Esophagus muscularis mucosa (tissue), 4 donors: ENCODE measurements around the gene ACTL7A. TPM values are rescaled to one million over a fixed set of nuclear protein-coding genes. Genes with fewer than 3 reads are reported as not detected.
"Not testable (repeated sequence)": the region's sequence is repeated elsewhere in the genome, so short reads cannot be mapped to it uniquely, and the experiment has no call there.

ENCODE experiments used
- DNase-seq: peaks from one replicate; pipeline ENCODE4 v3.0.0-alpha.2; 2017; ENCODE audit errors: extremely low spot score
- H3K27ac ChIP-seq, 4 donors: fragments of 200-600 bp; sonication (generic); replicated peaks in 1 of 4; 1 replicate in 3 of 4; 2 replicates in 1 of 4; pipeline ENCODE4 v1.5.1; 2016 to 2019; ENCODE audit warnings: mild to moderate bottlenecking in 1 of 4
- H3K27me3 ChIP-seq, 4 donors: fragments of 200-600 bp; sonication (generic); one replicate each; pipeline versions ENCODE4 v1.5.1 to v1.6.0; 2016 to 2019
- H3K36me3 ChIP-seq, 4 donors: fragments of 200-600 bp; sonication (generic); one replicate each; pipeline ENCODE4 v1.5.1; 2016 to 2019
- H3K4me1 ChIP-seq, 4 donors: fragments of 200-600 bp; sonication (generic); one replicate each; pipeline ENCODE4 v1.5.1; 2016 to 2019
- H3K4me3 ChIP-seq, 4 donors: fragments of 200-600 bp; sonication (generic); 1 replicate in 2 of 4; 2 replicates in 2 of 4; pipeline ENCODE4 v1.5.1; 2016 to 2019; ENCODE audit warnings: mild to moderate bottlenecking in 4 of 4, moderate library complexity in 1 of 4
- H3K9me3 ChIP-seq, 4 donors: fragments of 200-600 bp; sonication (generic); 1 replicate in 3 of 4; 2 replicates in 1 of 4; pipeline ENCODE4 v1.5.1; 2016 to 2019
- EP300 ChIP-seq: sonication (generic); formaldehyde crosslinking; IDR thresholded peaks from one replicate; pipeline ENCODE4 v1.6.1; 2017; ENCODE audit warnings: antibody characterized with exemption
- POLR2A ChIP-seq: fragments of 450-650 bp; IDR thresholded peaks from one replicate; pipeline ENCODE4 v1.6.1; 2017; ENCODE audit warnings: antibody characterized with exemption, moderate library complexity, mild to moderate bottlenecking, low read depth
- POLR2AphosphoS5 ChIP-seq, 2 donors: sonication (generic); formaldehyde crosslinking; IDR thresholded peaks; one replicate each; pipeline ENCODE4 v1.6.1; 2017; ENCODE audit warnings: antibody characterized with exemption in 2 of 2
- WGBS: methylation state at CpG from one replicate; pipeline ENCODE4 v1.1.5; 2018; 5-methylcytosine and 5-hydroxymethylcytosine counted together
- intact Hi-C: fragments of 100-400 bp; cut with DNase I; formaldehyde crosslinking; loops from one replicate; pipeline ENCODE4 v1.15.1; 2023
- total RNA-seq, 4 donors: library from RNA; depleted of rRNA; stranded (reverse); fragments of >200 nt; gene quantifications; one replicate each; pipeline versions ENCODE4 v1.1.0 to v1.2.1, GENCODE V29; 2016
- TF ChIP-seq, protein P1 (sequence below), 3 experiments: fragments of 200-600 bp in 2 of 3; fragments of 450-650 bp in 1 of 3; sonication (generic) in 2 of 3; IDR thresholded peaks; one replicate each; pipeline ENCODE4 v1.5.1; 2017 to 2019; ENCODE audit warnings: antibody characterized with exemption in 3 of 3, mild to moderate bottlenecking in 2 of 3, moderate library complexity in 1 of 3

Gene ACTL7A
- total RNA-seq, 4 donors from 2014 or later, result not detected

DNA sequence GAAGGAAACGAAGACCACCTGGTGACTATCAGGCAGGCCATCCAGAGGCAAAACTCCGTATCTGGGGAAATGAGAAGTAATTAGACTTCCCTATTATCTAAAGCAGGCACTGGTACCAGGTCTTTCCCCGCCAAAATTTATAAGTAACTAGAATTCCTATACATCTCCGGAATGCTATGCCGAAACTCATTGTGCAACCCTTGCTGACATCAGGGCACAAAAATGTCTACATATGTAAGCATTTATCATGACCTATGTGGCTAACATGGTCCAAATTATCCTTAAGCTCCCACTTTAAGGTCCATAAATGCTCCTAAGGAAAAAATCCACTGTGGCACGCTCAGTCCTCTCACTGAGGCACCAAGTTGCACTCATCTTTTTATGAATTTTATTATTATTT lies 24.0 kb upstream of the ACTL7A start:
- Histone ChIP-seq H3K9me3 (no peaks in the 10 kb centered on the region), H3K4me3 (no peak overlapping the region)
- WGBS, result 79% methylated on average over 6 of the region's 6 CpGs

GRCh38 chr9:108839561-108839960 lies 22.5 kb upstream of the ACTL7A start:
- H3K4me1 ChIP-seq, H3K27ac ChIP-seq, H3K36me3 ChIP-seq, H3K9me3 ChIP-seq, intact Hi-C loops, H3K4me3 ChIP-seq, H3K27me3 ChIP-seq, DNase-seq: not testable (repeated sequence)
- WGBS, result 87% methylated on average over 5 of the region's 5 CpGs

More for the DNA sequence above, 24.0 kb upstream of the ACTL7A start:
- no peak for DNase-seq
- Histone ChIP-seq H3K36me3 (no peaks in the 10 kb centered on the region), H3K27ac (no peak overlapping the region), H3K4me1 (no peaks in the 10 kb centered on the region), H3K27me3 (no peaks in the 10 kb centered on the region)
- TF ChIP-seq, protein P1, sequence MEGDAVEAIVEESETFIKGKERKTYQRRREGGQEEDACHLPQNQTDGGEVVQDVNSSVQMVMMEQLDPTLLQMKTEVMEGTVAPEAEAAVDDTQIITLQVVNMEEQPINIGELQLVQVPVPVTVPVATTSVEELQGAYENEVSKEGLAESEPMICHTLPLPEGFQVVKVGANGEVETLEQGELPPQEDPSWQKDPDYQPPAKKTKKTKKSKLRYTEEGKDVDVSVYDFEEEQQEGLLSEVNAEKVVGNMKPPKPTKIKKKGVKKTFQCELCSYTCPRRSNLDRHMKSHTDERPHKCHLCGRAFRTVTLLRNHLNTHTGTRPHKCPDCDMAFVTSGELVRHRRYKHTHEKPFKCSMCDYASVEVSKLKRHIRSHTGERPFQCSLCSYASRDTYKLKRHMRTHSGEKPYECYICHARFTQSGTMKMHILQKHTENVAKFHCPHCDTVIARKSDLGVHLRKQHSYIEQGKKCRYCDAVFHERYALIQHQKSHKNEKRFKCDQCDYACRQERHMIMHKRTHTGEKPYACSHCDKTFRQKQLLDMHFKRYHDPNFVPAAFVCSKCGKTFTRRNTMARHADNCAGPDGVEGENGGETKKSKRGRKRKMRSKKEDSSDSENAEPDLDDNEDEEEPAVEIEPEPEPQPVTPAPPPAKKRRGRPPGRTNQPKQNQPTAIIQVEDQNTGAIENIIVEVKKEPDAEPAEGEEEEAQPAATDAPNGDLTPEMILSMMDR (IDR thresholded peaks at IDR 0.05), result no peak
- TF ChIP-seq POLR2A (no peak), EP300 (no peak), POLR2AphosphoS5 (IDR thresholded peaks at IDR 0.05) (no peak)
- intact Hi-C loops, result no loop called here

GRCh38 chr9:108842610-108843295 lies 19.3 kb upstream of the ACTL7A start:
- Histone ChIP-seq H3K9me3 (no peaks in the 10 kb centered on the region), H3K4me3 (no peak overlapping the region), H3K36me3 (no peaks in the 10 kb centered on the region), H3K27ac (no peak overlapping the region), H3K4me1 (peaks cover 0 to 13% (median 5%) of the 10 kb centered on the region in 4 donors), H3K27me3 (no peaks in the 10 kb centered on the region)
- DNase-seq, result no peak
- 80% methylated on average over 16 of the region's 16 CpGs for WGBS
- TF ChIP-seq POLR2AphosphoS5 (IDR thresholded peaks at IDR 0.05) (no peak), POLR2A (no peak), EP300 (no peak)
- TF ChIP-seq, protein P1 (IDR thresholded peaks at IDR 0.05), result no peak
- intact Hi-C loops, result no loop called here

DNA sequence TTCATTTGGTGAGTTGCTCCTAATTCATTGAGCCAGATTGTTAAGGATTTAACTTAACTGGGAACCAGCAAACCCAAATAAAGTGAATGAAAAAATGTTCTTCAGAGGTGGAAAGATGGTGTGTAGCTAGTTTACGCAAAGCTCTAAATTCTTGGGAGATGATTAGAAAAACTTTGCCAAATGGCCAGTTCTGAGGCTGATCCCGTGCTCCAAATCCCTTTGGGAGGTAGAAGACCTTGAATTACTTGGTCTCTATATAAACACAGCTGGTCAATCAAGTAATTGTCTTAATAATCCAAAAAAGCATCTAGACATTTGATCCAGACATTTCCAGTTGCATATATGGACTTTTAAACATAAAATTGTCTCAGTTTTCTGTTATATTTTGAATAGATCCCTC lies 17.7 kb upstream of the ACTL7A start:
- peaks cover 0 to 13% (median 5%) of the 10 kb centered on the region in 4 donors for H3K4me1 ChIP-seq
- H3K27me3 ChIP-seq, result no peaks in the 10 kb centered on the region
- H3K27ac ChIP-seq, result no peak overlapping the region
- intact Hi-C loops, result no loop called here
- no peak for DNase-seq
- 66% methylated on average over 2 of the region's 2 CpGs for WGBS
- no peak for TF ChIP-seq POLR2A
- no peak for TF ChIP-seq POLR2AphosphoS5 (IDR thresholded peaks at IDR 0.05)
- TF ChIP-seq, protein P1 (IDR thresholded peaks at IDR 0.05), result no peak
- TF ChIP-seq EP300, result no peak
- H3K36me3 ChIP-seq, result no peaks in the 10 kb centered on the region
- H3K4me3 ChIP-seq, result no peak overlapping the region
- H3K9me3 ChIP-seq, result no peaks in the 10 kb centered on the region

- no peak overlapping the region for H3K4me3 ChIP-seq
- TF ChIP-seq POLR2A (no peak), POLR2AphosphoS5 (IDR thresholded peaks at IDR 0.05) (no peak), EP300 (no peak)
- TF ChIP-seq, protein P1 (IDR thresholded peaks at IDR 0.05), result no peak
- WGBS, result 67% methylated on average over 2 of the region's 2 CpGs
- no peaks in the 10 kb centered on the region for H3K27me3 ChIP-seq
- no peak overlapping the region for H3K27ac ChIP-seq
- intact Hi-C loops, result no loop called here
- no peaks in the 10 kb centered on the region for H3K36me3 ChIP-seq
- peaks cover 0 to 13% (median 5%) of the 10 kb centered on the region in 4 donors for H3K4me1 ChIP-seq
- H3K9me3 ChIP-seq, result no peaks in the 10 kb centered on the region
- no peak for DNase-seq
Measured at GRCh38 chr9:108844856-108845255, 17.2 kb upstream of the ACTL7A start.
